NCI-H748 (cell line): Measurements from ENCODE around the gene MALAT1.

Experiments
- DNase-seq: peaks from one replicate; lab custom pipeline; 2025; ENCODE audit not compliant: unreplicated experiment; lab: John Stamatoyannopoulos, UW

MALAT1 gene

DNA sequence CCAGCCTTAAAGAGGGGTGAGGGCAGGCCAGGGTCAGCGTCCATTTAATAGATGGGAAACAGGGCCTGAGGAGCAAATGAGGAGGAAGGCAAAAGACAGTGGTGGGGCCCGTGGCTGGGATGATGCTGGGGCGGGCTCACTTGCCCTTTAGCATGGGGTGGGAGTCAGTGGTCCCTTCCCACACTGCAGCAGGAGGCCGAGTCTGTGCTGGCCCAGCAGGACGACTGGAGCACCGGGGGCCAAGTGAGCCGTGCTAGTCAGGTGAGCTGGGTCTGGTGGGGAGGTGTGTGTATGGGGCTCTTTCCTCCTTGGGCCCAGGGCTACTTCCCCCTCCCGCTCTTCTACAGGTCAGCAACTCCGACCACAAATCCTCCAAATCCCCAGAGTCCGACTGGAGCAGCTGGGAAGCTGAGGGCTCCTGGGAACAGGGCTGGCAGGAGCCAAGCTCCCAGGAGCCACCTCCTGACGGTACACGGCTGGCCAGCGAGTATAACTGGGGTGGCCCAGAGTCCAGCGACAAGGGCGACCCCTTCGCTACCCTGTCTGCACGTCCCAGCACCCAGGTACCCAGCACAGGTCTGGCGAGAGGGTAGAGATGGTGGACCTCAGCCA lies 38.9 kb downstream of the MALAT1 start:
- DNase-seq = no peak

DNA sequence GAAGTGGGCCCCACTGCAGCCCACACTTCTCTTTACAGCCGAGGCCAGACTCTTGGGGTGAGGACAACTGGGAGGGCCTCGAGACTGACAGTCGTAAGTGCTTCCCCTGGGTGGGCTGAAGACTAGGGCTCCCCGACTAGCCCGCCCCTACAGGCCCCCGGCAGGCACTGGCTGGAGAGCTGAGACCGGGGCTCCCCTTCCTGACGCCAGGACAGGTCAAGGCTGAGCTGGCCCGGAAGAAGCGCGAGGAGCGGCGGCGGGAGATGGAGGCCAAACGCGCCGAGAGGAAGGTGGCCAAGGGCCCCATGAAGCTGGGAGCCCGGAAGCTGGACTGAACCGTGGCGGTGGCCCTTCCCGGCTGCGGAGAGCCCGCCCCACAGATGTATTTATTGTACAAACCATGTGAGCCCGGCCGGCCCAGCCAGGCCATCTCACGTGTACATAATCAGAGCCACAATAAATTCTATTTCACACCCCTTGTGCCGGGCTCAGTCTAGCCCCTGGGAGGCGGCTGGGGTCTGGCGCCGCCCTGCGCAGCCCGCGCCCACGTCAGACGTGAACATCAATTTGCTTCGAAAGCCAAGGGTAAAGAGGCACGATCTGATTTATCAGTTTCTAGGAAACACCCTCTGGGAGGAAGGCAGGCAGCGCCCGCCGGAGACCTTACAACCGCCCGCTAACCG lies 39.5 kb downstream of the MALAT1 start:
- no peak for DNase-seq

DNA sequence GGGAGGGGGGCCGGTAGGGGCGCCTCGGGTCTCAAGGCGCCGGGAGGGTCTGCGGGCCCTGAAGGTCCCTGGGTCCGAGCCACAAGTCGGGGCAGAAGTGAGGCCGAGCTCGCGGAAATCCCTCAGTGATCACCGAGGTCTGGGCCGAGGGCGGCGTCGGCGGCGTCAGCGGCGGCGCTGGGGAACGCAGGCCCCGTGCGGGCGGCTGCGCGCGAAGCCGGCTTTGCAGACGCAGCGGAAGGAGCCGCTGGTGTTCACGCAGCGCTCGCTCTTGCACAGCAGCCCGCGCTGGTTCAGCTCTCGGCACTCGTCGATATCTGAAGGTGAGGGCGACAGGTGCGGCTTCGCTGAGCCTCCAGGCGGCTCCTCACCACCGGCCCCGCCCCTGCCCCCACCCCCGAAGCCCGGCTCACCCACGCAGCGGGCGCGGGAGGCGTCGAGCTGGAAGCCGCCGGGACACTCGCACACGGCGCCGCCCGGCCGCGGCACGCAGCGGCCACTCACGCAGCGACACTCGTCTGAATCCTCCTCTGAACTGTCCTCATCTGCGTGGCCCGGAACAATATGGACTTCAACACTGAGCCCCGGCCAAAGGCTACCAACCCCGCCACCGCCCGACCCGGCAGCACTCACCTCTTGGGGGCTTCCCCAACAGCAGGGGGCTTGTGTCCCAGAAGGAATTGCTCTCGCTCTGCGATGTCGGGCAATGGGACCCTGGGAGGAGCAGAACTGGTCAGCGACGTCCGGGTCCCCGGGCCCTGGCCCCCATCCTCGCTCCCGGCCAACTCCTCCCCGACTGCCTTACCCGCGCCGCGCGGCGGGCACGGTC lies 40.3 kb downstream of the MALAT1 start:
- peak; percentile 85 for DNase-seq

DNA sequence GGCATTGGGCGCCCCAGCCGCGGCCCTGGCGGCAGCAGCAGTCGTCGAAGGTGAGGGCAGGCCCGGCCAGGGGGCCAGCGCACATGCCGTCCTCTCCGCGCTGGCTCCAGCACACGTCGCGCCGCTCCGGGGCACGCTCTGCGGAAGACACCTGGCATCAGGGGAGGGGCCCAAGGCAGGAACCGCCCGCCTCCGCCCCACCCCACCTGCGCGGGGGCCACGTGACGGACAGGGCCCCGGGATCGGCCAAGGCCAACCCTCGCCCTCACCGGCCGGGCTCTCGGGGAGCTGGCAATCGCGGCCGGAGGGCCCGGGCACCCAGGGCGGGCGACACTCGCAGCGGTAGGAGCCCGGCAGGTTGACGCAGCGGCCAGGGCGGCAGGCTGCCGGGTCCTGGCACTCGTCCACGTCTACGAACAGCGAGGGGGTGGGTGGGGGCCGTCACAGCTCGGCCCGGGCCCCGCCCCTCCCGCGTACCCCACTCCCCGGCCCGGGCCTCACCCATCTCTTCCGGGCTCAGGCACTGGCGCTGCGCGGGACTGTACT lies 41.0 kb downstream of the MALAT1 start:
- peak; percentile 83 for DNase-seq

DNA sequence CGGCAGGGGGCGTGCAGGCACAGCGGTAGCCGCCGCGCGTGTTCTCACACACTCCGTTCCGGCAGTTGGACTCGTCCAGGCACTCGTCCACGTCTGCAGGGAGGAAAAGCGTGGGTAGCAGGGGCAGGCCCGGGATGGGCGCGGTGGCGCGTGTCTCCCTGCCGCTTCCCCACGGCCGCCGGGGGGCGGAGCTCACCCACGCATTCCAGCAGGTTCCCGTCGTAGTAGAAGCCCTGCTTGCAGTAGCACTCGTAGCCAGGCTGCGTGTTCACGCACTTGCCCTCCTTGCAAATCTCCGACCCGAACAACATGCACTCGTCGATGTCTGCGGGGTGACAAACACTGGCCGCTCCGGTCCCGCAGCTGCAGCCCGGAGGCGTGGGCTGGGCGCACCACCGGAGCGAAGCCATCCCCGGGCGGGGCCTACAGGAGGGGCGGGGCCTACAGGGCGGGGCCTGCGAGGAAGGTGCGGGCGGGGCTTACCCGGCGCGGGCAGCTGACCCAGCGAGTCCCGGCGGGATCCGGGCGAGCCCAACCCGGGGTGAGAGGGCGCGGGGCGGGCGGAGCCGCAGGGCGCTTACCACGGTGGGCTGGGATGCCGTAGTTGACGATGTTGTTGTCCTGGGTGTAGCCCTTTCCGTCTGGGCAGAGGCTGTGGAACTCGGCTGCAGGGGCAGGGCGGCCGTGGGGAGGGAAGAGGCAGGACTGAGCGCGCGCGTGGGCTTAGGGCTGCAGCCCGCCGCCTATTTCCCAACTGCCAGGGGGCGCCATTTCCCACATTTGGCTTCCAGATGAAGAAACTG lies 41.6 kb downstream of the MALAT1 start:
- peak; percentile 90 for DNase-seq

DNA sequence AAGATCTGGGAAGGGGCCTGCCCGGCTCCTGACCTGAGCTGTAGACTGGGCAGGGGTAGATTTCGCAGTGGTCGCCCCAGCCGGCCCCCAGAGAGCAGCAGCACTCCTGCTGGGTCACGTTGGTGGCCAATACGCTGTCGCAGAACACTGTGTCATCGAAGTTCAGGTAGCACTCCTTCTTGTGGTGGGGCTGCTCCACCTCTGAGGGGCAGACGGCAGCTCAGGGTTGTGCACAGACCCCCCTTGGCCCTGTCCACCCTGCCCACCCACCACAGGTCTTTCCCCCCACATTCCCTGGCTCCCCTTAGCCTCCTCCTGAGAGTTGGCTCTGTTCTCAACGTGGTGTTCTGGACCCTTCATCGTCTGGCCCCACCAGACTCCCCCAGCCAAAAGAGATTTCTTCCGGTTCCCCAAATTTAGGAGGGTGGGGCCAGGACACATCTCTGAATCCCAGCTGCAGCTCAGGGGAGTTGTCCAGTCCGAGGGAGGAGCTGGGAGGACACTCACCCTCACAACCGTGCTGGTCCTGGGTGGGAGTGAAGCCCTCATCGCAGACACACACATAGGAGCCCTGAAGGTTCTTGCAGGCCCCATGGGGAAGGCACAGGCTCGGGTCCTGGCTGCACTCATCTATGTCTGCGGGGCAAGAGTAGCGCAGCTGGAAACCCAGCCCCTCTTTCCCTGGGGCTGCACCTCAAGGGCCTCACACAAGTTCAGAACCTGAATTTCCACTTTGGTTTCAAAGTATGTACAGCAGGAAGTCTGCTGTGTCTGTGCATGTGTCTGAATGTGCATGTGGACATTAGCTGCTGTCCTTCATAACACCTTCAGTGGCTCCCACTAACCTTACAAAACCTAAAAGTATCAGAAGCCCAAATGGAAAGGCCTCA lies 42.5 kb downstream of the MALAT1 start:
- DNase-seq = no peak

DNA sequence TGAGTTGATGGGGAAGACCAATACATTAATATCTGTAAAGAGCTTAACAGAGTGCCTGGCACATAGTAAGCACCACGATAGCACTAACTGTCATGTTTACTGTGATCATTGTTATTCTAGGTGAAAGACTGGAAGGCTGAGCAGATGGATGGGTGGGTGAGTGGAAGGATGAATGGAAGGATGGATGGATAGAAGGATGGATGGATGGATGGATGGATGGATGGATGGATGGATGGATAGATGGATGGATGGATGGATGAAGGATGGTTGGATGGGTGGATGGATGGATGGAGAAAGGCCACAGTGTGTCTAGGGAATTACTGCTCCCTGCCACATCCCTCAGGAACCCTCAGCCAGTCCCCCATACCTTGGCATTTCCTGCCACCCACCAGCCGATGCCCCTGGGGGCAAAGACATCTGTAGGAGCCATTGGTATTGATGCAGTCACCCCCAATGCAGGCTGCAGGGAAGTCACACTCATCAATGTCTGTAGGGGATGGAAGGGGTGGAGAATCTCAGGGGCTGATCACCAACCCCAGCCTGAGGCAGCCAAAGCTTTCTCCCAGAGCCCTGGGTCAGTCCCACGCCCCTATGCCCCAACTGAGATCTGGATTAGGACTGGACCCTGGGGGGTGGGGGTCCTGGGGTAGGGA lies 44.0 kb downstream of the MALAT1 start:
- no peak for DNase-seq

DNA sequence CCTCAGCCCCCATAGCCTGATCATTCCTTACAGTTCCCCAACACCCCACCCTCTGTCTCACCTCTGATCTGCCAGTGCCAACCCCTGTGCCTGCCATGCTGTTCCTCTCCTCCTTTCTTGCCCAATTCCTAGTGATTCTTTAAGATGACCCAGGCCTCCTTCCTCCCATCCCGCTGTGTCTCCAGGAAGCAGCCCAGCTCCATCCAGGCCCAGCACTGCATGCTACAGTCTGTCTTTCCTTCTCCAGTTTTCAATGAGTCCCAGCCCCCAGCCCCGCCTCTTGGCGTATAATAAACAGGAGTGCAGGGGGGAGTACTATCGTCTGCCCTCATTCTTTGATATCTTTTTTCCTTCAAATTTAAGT lies 47.0 kb downstream of the MALAT1 start:
- peak; percentile 43 for DNase-seq

DNA sequence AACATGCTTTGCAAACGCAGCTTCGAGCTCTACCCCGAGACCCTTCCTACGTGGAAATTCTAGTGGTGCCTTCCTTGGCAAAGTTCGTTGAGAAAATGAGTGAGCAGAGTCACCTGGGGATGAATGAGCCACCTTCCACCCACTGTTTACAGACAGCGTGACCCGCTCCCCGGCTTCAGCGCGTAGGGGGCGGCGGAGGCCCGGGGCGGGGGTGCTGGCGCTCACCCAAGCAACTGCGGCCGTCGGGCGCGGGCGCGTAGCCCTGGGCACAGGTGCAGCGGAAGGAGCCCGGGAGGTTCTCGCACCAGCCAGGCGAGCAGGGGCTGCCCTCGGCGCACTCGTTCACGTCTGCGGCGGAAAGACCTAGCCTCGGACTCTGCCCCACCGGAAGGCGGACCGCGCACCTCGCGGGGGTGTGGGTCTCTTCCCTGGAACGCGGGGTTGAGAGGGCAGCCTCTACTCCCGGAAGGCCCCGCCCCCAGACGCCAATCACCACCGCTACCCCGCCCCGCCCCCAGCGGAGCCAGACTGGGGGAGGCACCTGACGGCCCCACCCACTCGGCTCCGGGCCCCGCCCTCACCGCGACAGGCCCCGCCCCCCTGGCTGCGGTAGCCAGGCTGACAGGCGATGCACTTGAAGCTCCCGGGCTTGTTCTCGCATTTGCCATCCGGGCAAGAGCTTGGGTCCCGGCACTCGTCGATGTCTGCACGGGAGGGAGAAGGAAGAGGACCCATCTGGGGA lies 47.5 kb downstream of the MALAT1 start:
- peak; percentile 88 for DNase-seq

DNA sequence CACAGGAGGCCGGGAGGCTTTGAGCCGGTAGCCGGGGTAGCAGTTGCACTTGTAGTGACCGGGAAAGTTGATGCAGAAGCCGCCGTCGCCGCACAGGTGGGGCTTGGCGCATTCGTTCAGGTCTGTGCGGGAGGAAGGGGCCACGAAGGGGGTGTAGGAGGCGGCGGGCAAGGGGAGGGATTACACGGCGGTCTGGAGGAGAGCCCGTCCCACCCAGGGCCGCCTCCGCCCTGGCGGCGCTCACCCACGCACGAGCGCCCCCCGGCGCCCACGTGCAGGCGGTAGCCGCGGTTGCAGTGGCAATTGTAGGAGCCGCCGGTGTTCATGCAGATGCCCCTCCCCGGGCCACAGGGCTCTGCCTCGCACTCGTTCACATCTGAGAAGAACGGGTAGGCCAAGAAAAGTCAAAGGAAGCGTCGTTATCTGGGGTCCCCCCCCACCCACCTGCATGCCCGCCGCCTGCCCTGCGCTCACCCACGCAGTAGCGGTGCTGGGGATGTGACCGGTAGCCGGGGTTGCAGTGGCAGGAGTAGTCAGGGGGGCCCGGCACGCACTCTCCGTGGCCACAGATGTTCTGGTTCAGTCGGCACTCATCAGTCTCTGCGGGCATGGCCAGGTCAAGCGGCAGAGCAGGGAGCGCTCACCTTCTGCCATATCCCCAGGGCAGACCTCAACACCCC lies 48.7 kb downstream of the MALAT1 start:
- no peak for DNase-seq

DNA sequence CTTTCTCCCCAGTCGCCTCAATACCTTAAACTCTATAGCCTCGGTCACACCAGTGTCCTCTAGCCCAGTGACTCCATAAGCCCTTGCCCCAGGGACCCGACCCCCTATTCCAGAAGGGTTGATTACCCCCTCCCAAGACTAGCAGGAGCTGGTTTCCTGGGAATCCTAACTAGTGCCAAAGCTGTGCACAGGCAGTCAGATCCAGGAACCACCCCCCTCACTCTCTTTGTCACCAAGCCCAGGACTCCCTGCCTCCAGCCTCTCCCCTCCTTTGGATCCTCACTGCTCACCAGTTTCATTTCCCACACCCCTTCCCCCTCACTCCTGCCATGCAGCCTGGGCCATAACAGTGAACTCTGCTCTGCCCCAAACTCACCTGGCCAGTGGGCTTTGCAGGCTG lies 49.5 kb downstream of the MALAT1 start:
- no peak for DNase-seq

DNA sequence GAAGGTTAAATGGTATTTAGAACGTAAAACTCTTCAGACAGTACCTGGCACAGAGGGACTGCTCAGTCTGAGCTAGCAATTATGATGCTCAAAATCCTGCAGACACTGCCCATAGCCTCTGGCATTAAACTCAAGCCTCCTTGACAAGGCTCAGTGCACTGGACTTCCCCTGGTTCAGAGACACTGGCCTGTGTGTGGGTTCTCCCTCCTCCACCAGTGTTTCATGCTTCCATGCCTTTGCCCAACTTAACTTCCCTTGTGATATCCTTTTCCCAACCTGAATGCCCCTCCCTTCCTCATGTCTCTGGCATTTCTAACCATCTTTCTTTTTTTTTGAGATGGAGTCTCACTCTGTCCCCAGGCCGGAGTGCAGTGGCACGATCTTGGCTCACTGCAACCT lies 50.3 kb downstream of the MALAT1 start:
- no peak for DNase-seq

DNA sequence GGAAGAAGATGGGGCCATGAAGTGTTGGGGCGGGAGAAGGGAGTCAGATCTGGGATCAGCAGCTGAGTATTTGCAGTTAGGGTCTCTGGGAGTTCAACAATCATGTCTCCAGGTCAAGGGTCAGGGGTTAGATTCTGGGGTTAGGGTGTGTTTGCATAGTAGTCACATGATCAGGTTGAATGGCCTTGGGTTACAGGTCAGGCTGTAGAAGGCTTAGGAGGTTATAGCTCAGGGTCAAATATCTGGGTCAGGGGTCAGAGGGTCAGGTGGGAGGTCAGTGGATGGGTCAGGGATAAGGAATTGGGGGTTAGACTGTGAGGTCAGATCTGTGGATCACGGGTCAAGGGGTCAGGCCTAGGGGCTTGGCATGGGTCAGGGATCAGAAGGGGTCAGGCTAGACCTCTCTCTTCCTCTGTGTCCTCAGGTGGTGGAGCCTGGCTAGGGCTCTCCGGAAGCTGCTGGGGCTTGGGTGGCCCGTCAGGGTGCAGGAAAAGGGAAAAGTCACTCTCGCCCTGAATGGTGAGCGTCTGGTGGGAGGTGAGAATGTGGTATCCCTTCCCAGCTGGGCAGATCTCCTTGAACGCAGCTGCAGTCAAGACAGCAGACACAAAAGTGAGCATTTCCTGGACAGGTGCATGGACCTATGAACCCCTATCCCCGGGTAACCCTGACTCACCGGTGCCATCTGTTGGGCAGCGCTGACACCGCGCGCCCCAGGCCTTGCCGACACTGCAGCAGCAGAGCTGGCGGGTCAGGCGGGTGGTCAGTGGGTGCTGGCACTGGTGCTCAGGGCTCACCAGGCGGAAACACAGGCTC lies 52.9 kb downstream of the MALAT1 start:
- DNase-seq = peak; percentile 88

DNA sequence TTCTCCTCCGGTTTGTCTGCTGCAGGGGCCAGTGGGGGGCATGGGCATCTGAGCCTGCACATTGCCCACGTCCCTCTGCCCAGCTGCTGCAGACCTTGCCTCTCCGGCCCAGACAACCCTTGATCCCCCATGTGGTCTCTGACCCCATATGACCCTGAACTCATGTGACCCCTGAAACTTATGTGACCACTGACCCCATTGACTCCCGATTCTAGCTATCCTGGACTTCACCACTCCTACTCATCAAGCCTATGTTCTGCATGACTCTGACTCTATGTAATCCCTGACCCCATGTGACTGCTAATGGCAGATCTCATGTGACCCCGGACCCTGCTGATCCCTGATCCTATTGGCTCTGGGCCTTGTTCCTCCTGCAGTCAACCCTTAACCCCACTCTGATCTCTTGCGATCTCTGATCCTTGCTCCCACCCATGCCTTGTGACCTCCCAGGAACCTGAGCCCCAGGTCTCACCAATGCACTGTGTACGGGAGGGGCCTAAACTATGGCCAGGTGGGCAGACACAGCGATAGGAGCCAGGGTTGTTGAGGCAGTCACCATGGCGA lies 53.6 kb downstream of the MALAT1 start:
- peak; percentile 23 for DNase-seq

DNA sequence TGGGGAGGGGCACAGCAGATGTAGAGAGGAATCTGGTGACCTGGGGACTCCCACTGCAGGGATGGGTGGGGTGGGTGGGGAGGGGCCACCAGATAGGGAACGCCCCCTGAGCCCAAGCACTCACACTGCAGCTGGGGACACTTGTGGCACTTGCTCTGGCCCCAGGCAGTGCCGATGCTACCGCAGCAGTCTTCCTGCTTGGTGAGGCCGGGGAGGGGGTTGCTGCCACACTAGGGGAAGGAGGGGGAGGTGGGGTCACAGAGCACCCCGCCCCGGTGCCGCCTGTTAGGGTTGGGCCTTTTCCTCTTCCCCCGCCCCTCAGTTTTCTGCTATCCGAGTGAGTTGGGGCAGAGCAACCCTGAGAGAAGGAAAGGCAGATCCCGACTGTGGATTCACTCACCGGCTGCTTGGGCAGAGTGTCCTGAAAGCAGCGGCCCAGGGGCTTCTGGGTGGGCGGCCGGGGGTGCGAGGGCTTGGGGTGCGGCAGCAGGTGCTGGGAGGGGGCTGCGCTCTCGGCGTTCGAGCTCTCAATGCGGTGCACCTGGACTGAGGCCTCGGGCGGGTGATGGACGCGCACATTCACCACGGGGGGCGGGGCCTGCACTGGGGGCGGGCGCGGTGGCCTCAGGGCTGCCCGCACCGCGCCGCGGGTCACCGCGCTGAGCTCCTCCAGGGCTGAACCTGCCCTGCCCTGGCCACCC lies 54.6 kb downstream of the MALAT1 start:
- DNase-seq = no peak

DNA sequence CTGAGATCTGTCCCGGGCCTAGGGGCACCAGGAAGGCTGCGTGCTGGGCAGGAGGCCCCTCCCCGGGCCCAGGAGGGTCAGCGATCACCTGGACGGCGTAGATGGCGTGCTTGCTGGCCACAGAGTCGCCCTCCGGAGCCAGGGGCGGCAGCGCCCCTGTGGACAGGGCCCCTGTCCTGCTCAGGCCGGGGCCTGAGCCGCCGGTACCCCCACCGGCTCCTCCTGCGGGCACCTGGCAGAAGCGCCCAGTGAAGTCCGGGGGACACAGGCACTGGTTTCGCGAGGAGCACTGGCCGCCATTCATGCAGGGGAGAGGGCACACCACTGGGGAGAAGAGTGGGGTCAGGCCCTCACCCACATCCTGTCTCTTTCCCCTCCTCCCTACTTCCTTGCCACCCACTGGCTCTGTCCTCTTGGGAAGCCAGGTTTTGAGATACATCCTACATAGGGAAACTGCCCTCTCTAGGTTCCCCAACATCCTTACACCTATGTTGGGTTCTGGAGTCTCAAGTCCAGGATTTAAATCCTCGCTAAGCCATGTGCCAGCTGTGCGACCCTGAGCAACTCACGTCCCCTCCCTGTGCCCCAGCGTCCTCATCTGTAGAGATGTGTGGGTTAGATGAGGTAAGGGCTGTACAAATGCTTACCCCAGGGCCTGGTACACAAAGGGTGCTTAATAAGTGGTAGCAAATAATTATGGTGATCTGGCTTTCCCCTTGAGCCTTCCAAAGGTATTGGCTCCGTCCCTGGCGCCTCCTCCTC lies 55.4 kb downstream of the MALAT1 start:
- no peak for DNase-seq
